HG03103 (cell line): ENCODE results near the gene DNAAF3.
A peak's percentile ranks its signal among the peaks of the same experiment; 100 is the strongest.

Experiments
- ATAC-seq: cut with Tn5 transposase; IDR thresholded peaks from one replicate; pipeline ENCODE4 v1.9.1; 2021; ENCODE audit warnings: low read depth; ENCODE audit not compliant: unreplicated experiment

DNAAF3 gene

DNA sequence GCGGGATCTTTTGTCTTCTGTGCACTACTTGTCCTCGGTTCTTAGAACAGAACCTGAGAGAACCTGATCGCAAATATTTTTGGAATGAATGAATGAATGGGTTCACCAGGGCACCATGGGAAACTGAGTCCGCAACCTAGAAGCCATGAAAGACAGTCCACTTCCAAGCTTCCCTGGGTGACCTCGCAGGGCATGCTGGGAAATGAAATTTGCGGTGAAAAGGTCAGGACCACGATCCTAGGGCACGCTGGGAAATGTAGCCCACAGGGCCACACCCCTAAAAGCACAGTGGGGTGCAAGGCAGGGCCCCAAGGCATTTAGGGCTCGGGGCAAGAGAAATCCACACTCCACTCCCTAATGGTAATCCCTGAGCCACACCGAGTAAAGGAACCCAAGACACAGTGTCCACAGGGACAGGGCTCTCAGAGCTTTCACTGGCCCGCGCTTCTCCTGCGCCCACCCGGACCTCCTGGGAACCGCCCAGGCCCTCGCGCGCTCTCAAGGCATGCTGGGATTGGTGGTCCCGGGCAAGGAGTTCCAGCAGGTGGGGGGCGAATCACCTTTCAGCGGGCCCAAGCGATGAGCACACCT is 47.9 kb downstream of the DNAAF3 start:
- ATAC-seq, result no peak

DNA sequence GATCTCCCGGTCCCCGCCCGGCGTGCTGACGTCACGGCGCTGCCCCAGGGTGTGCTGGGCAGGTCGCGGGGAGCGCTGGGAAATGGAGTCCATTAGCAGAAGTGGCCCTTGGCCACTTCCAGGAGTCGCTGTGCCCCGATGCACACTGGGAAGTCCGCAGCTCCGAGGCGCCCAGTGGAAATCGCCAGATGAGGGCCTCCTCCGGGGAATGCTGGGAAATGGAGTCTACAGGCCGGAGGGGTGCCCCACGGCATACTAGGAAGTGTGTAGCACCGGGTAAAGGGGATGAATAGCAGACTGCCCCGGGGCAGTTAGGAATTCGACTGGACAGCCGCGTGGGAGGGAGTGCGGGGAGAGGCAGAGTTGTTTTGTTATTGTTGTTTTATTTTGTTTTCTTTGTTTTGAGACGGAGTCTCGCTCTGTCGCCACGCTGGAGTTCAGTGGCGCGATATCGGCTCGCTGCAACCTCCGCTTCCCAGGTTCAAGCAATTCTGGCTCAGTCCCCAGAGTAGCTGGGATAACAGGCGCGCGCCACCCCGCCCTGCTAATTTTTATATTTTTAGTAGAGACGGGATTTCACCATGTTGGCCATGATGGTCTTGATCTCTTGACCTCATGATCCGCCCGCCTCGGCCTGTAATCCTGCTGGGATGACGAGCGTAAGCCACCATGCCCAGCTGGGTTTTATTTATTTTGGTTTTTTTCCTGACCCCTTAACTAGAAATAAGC is 48.6 kb downstream of the DNAAF3 start:
- ATAC-seq, result peak; percentile 59

DNA sequence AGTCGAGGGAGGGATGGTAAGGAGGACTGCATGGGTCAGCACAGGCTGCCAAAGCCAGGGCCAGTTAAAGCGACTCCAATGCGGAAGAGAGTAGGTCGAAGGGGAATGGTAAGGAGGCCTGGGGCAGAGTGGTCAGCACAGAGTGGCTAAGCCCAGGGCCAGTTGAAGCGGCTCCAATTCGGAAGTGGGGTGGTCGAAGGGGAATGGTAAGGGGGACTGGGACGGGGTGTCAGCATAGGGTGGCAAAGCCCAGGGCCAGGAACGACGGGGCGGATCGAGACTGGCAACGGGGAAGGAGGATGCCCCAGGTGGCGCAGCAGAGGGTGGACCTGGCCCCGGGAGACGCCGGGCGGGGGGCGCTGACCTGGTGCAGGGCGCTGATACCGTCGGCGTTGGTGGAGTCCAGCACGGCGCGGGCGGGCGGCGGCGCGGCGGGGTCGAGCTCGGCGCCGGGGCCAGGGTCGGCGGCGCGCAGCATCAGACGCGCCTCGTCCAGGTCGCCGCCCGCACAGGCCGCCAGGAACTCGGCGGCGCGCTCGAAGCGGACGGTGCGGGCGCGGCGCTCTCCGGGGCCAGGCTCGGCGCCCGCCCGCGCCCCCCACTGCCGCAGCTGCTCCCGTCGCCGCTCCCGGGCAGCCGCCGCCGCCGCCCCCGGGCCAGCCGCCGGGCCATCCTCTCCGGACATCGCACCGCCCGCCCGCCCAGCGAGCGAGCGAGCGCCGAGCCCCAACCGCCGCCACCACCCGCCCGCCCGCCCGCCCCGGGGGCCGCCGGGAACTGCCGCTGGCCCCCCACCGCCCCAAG is 49.4 kb downstream of the DNAAF3 start, which contains the start of gene PPP1R12C:
Gene PPP1R12C, minus strand, starts transcription at position 779 of the 804 bp plus-strand sequence. Its CDS starts 94 bp downstream, at position 685.
- no peak for ATAC-seq

DNA sequence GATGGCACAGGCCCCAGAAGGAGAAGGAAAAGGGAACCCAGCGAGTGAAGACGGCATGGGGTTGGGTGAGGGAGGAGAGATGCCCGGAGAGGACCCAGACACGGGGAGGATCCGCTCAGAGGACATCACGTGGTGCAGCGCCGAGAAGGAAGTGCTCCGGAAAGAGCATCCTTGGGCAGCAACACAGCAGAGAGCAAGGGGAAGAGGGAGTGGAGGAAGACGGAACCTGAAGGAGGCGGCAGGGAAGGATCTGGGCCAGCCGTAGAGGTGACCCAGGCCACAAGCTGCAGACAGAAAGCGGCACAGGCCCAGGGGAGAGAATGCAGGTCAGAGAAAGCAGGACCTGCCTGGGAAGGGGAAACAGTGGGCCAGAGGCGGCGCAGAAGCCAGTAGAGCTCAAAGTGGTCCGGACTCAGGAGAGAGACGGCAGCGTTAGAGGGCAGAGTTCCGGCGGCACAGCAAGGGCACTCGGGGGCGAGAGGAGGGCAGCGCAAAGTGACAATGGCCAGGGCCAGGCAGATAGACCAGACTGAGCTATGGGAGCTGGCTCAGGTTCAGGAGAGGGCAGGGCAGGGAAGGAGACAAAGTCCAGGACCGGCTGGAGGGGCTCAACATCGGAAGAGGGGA is 50.1 kb downstream of the DNAAF3 start:
- no peak for ATAC-seq

DNA sequence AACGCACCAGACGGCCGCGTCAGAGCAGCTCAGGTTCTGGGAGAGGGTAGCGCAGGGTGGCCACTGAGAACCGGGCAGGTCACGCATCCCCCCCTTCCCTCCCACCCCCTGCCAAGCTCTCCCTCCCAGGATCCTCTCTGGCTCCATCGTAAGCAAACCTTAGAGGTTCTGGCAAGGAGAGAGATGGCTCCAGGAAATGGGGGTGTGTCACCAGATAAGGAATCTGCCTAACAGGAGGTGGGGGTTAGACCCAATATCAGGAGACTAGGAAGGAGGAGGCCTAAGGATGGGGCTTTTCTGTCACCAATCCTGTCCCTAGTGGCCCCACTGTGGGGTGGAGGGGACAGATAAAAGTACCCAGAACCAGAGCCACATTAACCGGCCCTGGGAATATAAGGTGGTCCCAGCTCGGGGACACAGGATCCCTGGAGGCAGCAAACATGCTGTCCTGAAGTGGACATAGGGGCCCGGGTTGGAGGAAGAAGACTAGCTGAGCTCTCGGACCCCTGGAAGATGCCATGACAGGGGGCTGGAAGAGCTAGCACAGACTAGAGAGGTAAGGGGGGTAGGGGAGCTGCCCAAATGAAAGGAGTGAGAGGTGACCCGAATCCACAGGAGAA is 50.9 kb downstream of the DNAAF3 start:
- no peak for ATAC-seq

DNA sequence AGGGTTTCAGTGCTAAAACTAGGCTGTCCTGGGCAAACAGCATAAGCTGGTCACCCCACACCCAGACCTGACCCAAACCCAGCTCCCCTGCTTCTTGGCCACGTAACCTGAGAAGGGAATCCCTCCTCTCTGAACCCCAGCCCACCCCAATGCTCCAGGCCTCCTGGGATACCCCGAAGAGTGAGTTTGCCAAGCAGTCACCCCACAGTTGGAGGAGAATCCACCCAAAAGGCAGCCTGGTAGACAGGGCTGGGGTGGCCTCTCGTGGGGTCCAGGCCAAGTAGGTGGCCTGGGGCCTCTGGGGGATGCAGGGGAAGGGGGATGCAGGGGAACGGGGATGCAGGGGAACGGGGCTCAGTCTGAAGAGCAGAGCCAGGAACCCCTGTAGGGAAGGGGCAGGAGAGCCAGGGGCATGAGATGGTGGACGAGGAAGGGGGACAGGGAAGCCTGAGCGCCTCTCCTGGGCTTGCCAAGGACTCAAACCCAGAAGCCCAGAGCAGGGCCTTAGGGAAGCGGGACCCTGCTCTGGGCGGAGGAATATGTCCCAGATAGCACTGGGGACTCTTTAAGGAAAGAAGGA is 51.8 kb downstream of the DNAAF3 start:
- ATAC-seq, result no peak

DNA sequence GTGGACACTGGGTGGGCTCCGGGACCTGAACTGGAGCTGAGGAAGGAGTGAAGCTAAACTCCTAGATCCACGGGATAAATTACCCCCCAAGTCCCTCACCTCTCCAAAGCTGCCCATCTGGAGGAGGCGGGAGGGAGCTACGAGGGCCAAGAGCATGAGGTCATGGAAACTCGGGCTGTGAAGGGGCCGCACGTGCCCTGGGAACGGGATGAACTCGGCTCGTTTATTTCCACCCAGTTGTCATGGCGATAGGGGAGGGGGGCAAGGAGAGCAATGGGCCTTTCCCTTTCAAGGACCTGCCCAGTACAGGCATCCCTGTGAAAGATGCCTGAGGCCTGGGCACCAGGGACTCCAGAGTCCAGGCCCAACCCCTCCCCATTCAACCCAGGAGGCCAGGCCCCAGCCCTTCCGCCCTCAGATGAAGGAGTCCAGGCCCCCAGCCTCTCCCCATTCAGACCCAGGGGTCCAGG is 52.8 kb downstream of the DNAAF3 start:
- no peak for ATAC-seq

DNA sequence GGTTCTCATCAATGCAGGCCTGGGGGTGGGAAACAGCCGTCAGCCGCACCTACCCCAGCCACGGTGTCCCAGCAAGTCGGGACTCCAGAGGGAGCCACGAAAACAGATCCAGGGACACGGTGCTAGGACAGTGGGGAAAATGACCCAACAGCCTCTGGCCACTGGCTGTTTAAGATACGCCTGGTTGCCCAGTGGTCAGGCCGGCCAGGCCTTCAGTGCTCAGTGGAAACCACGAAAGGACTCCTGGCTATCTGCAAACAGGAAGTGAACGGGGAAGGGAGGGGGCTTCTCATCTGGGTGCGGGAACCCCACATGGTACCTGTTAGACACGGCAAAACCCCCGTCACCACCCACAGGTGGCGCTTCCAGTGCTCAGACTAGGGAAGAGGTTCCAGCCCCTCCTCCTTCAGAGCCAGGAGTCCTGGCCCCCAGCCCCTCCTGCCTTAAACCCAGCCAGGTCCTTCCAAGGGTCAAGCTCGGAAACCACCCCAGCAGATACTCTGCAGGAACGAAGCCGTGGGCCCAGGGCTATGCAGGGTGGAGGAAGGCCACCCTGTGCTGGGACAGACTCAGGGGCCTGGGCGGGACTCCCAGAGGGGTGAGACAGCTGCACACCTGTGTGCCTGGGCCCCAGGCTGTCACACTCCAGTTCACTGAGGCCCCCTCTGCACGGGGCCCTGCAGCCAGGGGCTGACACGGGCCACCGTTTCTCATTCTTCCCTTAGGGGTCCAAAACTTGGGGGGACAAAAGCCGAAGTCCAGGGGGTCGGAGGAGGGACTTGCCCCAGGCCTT is 53.4 kb downstream of the DNAAF3 start:
- ATAC-seq, result no peak

DNA sequence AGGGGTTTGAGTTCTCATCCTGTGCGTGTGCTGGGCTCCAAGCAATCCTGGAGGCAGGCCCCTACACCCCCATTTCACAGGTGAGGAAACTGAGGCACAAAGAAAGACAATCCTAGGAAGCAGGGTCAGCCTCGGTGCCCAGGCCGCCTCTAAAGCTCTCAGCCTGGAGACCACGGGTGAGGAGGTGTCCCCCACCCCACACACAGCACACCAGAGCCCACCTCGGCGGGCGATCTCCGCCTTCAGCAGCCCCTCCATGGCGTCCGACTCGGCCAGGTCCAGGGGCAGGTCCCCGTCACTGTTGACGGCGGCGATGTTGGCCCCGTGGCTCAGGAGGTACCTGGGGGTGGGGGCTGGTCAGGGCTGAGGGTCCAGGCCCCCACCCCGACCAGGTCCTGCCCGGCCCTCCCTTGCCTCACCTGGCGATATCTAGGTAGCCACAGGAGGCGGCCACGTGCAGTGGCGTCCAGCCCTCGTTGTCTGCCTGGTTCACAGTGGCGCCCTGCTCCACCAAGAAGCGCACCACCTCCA is 54.1 kb downstream of the DNAAF3 start:
- no peak for ATAC-seq

DNA sequence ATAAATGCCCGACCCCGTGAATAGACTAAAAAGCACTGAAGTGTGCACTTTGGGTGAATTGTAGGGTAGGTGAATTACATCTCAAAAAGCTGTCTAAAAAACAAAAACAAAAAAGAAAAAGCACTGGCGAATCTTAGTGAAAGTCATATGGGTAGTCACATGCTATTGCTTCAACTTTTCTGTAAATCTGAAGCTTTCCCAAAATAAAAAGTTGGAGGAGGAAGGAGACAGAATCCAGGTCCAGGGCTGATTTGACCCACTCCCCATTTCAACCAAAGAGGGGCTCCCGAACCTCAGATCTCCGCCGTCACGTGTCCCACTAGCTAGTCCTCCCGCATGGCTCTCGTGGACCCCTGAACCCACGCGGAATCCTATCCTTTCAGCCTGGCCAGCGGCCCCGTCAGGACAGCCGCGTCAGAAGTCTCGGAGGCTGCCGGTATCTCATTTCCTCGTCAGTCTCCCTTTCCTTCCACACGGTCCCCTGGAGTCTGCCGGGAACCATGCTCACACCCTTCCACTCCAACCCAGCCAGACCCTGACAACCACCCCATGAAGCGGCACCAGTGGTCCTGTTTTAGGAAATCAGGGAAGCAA is 55.1 kb downstream of the DNAAF3 start:
- no peak for ATAC-seq

DNA sequence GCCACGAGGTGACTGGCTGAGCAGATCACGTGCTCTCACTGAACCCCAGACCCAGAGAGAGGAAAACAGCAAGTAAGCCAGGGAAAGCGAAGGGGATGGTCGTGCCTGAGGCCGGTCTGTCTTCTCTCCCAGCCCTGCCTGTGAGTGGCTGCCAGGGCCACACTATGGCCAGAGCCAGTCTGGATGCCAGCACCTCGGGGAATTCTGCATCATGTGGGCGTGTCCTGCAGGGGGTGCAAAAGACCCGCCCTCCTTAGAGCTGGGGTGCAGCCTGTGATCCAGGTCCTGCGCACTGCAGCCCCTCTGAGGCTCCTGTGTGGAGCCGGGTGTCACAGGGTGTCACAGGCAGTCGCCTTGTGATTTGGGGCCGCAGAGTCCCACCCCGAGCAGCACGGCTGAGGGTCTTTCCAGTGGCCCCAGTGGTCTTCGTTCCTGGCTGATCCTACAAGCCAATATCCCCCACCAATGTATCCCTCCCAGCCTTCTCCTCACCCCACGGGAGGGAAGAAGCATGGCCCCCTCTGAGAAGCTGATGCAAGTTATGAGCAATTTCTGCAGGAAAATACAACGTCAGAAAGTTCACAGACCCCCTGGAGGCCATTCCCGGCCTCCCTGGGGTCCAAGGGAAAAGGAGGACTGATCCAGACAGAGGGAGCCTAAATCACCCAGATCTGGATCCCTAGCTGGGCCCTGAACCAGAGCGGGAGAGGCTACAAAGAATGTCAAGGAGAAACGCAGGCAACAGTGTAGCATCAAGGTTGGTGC is 56.7 kb downstream of the DNAAF3 start:
- no peak for ATAC-seq
